ENCODE data around the gene FAM184A. TPM values are rescaled to one million over a fixed set of nuclear protein-coding genes. Genes with fewer than 3 reads are reported as not detected.

FAM184A gene
- total and polyA plus RNA-seq, 2 of the 8 experiments (the other 6 are each of a cell fraction or from before 2014, with no cell fraction given) = 6.3 to 11.3 TPM

DNA sequence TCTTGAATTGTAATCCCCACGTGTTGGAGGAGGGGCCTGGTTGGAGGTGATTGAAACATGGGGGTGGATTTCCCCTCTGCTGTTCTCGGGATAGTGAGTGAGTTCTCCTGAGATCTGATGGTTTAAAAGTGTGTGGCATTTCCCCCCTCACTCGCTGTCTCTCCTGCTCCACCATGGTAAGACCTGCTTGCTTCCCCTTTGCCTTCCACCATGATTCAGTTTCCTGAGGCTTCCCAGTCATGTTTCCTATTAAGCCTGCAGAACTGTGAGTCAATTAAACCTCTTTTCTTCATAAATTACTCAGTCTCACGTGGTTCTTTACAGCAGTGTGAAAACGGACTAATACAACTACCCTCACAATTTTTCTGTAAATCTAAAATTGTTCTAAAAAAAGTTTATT is 26.8 kb upstream of the FAM184A start (continued):
- TF ChIP-seq FOSL1 (IDR thresholded peaks at IDR 0.05; ENCODE audit: insufficient read depth, low read depth, low read length) (no peak), TEAD4 (IDR thresholded peaks at IDR 0.05; ENCODE audit: low read depth, low read length) (no peak), MAFK (IDR thresholded peaks at IDR 0.05; ENCODE audit: low read depth, low read length) (no peak), NANOG (IDR thresholded peaks at IDR 0.05; ENCODE audit: insufficient read depth, low read depth, low read length, poor library complexity, severe bottlenecking) (no peak), JUND (IDR thresholded peaks at IDR 0.05; ENCODE audit: low read length) (no peak), JUN (IDR thresholded peaks at IDR 0.05; ENCODE audit: low read depth, low read length) (no peak), TCF12 (IDR thresholded peaks at IDR 0.05; ENCODE audit: low read depth, low read length) (no peak)
